ENCODE measurements around the gene SNED1.

The SNED1 gene

DNA sequence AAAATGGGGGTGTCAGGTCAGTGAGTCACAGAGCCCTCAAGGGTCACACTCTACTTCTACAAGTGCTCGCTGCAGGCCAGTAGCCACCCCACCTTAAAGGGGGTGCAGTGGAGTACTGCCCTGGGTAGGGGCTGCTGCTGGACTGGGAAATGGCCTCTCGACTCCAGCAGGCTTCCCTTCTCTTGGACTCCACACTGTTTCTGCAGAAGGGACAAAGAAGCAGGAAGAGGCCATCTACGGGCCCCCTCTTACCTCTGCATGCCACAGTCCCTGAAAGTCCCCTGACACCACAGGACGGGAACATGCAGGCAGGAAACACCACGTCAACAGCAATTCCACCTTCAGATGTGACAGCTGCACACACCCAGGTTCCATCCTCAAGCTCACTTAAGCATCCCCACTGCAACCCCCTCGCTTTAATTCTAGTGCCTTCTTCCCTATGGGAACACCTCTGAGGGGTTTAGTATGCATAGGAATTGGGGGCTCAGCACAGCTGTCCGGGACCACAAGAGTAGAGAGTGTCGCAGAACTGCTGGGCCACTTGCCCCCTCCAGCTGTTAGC is 22.3 kb downstream of the SNED1 start:
- no peak for DNase-seq (ENCODE audit: low read depth in 1 of 2, low spot score in 1 of 2)

DNA sequence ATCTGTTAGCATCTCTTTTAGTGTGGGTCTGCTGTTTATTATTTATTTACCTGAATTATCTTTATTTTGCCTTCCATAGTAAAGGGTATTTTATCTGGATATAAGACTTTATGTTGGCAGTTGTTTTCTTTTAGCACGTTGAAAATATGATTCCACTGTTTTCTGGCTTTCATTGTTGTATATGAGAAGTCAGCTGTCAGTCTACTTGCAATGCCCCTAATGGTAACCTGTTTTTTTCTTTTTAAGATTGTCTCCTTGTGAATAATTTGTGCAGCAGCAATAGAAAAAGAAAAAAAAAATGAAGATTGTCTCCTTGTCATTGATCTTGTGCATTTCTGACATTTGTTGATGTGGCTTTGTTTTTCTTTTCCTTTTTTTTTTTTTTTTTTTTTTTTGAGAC is 27.2 kb downstream of the SNED1 start:
- DNase-seq (ENCODE audit: low read depth in 1 of 2, low spot score in 1 of 2), result no peak

DNA sequence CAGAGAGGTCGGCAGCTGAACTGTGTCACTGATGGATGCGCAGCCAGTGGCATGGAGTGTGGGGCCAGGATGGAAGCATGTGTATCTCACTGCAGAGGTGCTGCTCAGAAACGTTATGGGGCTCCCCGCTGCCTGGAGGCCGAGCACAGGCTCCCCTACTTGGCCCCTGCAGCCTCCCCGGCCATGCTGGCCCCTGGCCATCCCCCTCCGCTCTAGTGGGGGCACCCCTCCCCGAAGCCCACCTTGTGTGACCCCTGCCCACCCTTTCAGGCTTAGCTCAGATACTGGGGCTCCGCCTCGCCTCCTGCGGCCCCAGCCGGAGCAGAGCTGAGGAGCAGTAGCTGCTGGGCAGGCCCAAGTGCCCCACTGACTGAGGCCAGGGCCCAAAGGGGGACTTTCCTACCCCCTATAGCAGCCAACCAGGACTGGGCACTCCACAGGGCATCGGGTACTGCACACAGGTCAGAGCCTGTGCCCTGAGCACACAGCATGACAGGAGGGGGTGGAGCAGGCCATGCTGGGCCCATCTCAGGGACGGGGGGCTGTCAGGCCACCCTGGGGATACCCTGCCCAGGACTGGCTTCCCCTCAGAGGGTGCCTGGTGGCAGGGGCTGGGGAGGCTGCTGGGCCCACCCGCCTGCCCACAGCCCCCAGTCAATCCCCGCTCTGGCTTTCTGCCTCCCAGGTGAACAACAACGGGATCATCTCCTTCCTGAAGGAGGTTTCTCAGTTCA is 31.3 kb downstream of the SNED1 start:
- no peak for DNase-seq (ENCODE audit: low read depth in 1 of 2, low spot score in 1 of 2)

DNA sequence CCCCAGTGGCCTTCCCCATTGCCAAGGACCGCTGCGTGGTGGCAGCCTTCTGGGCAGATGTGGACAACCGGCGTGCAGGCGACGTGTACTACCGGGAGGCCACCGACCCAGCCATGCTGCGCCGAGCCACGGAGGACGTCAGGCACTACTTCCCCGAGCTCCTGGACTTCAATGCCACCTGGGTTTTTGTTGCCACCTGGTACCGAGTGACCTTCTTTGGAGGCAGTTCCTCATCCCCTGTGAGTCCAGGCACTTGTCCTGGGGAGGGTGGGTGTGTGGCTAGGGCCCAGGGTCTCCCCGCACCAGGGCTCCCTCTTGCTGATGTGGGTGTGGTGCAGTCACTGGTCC is 31.9 kb downstream of the SNED1 start:
- no peak for DNase-seq (ENCODE audit: low read depth in 1 of 2, low spot score in 1 of 2)

DNA sequence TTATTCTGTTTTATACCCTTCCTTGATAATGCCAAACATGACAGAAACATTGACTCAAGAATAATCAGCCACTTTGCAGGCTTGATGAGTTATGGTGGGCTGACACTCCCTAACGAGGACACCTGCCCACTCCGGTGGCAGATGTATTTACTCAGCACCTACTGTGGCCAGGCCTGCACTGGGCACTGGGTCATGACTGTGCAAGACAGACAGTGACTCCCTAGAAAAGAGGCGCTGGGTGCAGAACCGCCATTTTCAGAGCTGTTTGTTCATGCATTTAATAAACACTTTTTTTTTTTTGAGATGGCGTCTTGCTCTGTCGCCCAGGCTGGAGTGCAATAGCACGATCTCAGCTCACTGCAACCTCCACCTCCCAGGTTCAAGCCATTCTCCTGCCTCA is 32.5 kb downstream of the SNED1 start:
- no peak for DNase-seq (ENCODE audit: low read depth in 1 of 2, low spot score in 1 of 2)

DNA sequence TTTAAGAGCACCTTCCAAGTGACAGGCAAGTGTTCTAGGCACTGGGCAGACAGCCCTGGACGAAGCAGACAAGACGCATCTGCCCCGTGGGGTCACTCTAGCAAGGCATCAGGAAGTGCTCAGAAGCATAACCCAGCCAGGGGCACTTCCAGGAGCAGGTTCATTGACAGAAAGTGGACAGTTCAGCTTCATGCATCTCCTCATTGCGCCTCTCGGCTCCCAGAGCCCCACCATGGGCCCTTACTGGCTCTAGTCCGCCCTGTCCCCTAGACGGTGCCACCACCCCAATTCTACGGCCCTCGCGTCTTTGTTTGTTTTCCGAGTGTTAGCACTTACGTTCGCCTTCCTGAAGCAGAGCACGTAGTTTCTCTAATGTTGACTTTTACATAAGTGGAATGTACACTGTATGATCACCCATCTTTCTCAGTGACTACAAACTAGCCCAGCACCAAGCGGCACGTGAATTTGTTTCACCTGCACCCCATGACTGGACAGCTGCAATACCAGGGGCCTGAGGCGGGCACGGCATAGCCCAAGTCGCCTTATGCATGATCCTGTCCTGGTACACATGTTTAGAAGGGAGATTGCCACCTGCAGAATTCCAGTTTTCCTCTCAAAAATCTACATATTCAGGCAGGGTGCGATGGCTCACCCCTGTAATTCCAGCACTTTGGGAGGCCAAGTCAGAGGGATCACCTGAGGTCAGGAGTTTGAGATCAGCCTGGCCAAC is 33.2 kb downstream of the SNED1 start:
- DNase-seq (ENCODE audit: low read depth in 1 of 2, low spot score in 1 of 2), result no peak

DNA sequence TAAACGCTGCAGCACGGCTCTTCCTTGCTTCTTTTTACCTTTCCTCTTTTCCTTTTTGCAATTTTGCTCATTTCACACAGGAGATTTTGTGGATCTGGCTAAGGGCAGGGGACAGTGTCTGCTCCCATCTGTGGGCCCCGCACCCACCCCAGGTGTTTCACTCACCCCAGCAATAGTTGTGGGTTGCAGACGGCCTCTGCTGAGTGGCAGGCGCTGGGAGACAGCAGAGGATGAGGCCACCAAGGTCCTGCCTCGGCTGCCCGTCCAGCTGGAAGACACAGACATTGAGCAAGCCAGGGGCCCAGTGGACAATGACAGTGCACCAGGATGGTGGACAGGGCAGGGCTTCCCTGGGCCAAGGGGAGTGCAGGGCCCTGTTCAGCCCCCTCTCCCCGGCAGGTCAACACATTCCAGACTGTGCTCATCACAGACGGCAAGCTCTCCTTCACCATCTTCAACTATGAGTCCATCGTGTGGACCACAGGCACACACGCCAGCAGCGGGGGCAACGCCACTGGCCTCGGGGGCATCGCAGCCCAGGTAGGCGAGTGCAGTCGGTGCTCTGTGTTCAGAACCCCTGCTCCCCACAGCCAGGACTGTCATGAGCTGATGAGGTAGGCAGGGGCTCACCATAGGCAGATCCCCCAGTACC is 35.0 kb downstream of the SNED1 start:
- no peak for DNase-seq (ENCODE audit: low read depth in 1 of 2, low spot score in 1 of 2)

DNA sequence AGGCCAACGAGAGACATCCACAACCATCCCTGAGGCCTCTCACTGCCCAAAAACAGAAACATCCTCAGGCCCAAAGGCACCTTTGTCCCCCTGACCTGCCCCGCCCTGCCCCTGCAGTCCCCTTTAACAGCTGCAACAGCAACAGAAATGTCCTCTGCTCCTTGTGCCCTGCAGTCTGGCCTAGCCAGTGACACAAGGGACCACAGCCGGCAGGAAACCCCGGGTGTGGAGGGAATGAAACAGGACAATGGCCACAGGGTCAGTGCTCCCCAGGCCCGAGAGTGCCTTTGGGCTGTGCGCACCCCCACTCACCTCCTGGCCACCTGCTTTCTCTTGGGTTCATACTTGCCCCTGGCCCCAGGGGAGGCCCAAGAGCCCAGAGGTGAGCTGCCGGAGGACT is 35.6 kb downstream of the SNED1 start:
- DNase-seq (ENCODE audit: low read depth in 1 of 2, low spot score in 1 of 2), result no peak

DNA sequence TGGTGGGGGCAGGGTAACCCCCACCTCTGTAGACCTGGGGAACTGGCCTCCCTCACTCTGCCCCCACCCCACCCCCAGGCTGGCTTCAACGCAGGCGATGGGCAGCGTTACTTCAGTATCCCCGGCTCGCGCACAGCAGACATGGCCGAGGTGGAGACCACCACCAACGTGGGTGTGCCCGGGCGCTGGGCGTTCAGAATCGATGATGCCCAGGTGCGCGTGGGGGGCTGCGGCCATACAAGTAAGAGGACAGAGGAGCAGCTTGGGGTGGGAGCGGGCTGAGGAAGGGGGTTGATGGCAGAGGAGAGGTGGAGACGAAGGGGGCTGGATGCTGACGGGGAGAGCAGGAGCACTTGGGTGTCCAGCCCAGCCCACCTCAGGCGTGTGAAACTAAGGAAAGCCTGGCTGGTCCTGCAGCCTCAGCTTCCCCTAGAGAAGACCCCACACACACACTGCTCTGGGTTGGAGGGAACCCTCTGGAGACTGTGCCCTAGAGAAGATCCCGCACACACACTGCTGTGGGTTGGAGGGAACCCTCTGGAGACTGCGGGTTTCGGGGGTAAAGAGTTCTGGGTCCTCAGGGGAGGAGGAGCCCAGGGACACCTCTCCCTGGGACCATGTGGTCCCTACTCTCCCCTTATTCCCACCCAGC is 36.2 kb downstream of the SNED1 start:
- no peak for DNase-seq (ENCODE audit: low read depth in 1 of 2, low spot score in 1 of 2)

DNA sequence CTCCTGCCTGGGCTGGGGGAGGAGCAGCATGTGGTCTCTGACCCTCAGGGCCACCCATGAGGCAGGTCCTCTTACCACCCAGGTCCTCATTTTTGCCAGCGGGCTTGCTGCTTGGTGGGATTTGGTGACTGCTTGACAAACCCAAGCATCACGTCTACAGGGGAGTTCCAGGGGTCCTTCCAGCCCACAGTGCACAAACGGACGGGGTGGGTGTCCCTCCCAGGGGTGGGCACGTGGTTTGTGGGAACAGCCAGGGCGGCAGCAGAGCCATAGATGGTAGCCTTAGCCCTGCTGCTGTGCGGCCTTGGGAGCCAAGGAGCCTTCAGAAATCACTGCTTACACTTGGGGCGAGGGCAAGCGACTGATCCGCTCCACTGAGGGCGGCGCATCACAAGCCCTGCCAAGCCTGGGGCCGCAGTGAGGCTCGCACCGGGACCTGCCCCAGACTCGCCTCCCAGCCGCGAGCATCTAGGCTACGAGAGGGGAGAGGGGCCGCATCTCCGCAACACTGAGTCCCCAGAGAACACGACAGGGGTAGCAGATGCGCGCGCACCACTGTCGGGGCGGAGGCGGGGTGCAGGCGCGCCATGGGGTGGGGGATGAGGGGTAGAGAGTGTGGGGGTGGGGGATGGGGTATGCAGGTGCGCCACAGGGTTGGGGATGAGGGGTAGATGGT is 36.9 kb downstream of the SNED1 start:
- DNase-seq (ENCODE audit: low read depth in 1 of 2, low spot score in 1 of 2), result peak in 1 of 2 donors; percentile 46

DNA sequence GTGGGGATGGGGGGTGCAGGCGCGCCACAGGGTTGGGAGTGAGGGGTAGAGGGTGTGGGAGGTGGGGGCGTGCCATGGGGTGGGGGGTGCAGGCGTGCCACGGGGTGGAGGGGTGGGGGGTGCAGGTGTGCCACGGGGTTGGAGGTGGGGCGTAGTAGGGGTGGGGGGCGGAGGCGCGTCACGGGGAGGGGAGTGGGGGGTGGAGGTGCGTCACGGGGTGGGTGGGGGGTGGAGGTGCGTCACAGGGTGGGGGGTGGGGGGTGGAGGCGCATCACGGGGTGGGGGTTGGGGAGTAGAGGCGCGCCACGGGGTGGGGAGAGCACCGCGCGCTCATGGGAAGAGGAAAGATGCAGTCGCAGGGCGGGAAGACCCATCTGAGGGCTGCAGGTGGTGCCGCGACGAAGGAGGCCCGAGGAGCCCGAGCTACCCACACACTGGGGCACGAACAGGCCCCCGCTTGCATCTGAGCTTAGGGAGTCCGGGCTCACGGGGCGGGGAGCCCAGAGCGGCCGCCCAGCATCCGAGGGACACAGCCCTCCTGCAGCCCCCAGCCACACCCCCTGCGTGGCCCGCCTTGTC is 37.5 kb downstream of the SNED1 start:
- no peak for DNase-seq (ENCODE audit: low read depth in 1 of 2, low spot score in 1 of 2)

DNA sequence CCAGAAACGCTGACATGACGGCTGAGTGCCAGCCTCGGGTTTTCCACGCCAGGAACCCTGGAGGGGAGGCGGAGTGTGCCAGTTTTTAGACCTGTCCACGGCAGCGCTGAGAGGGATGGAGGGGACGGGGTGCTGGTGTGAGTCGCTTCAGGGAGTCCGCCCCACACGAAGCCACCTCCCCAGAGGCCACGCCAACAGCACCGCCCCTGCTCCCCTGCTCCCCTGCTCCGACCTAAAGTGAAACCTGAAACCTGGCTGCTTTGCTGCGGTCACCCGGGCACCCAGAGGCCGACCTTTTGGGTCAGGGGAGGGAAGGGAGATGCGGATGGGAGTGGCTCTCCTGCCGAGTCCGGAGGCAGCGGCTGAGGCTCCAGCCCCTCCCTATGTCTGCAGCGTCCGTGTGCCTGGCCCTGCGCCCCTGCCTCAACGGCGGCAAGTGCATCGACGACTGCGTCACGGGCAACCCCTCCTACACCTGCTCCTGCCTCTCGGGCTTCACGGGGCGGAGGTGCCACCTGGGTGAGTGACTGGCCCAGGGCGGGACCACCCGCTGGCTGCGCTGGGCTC is 38.1 kb downstream of the SNED1 start:
- peak in 1 of 2 donors; percentile 42 for DNase-seq (ENCODE audit: low read depth in 1 of 2, low spot score in 1 of 2)

DNA sequence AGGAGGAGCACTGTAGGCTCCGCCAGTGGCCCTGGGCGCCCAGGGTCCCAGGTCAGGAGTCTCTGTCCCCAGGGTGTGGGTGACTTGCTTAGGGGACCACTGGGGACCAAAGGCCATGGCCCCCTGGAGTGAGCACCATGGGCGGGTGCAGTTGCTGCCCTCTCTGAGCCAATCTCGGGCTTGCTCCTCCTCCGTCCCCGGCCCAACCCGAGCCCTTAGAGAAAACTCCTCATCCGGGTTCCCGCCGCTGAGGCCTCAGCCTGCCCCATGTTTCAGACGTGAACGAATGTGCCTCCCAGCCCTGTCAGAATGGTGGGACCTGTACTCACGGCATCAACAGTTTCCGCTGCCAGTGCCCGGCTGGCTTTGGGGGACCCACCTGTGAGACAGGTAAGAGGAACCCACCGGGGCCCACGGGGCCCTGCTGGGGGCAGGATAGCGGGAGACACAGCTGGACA is 38.6 kb downstream of the SNED1 start:
- no peak for DNase-seq (ENCODE audit: low read depth in 1 of 2, low spot score in 1 of 2)

DNA sequence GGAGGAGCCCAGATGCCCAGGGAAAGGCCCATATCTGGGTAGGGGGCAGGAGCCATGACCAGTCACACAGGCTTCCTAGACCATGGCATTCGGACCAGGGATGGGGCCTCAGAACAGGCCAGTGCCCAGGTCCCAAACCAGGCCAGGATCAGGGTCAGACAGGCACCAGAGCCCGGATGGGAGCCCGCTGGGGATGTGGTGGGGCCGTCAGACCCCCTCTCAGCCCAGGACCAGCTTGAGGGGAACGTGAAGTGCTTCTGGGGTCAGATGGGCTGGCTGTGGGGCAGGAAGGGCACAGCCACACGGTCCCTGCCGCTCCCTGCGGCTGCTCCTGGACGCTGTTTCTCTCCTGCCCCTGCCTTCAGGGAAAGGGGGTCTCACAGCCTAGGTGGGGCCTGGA is 39.1 kb downstream of the SNED1 start:
- no peak for DNase-seq (ENCODE audit: low read depth in 1 of 2, low spot score in 1 of 2)

DNA sequence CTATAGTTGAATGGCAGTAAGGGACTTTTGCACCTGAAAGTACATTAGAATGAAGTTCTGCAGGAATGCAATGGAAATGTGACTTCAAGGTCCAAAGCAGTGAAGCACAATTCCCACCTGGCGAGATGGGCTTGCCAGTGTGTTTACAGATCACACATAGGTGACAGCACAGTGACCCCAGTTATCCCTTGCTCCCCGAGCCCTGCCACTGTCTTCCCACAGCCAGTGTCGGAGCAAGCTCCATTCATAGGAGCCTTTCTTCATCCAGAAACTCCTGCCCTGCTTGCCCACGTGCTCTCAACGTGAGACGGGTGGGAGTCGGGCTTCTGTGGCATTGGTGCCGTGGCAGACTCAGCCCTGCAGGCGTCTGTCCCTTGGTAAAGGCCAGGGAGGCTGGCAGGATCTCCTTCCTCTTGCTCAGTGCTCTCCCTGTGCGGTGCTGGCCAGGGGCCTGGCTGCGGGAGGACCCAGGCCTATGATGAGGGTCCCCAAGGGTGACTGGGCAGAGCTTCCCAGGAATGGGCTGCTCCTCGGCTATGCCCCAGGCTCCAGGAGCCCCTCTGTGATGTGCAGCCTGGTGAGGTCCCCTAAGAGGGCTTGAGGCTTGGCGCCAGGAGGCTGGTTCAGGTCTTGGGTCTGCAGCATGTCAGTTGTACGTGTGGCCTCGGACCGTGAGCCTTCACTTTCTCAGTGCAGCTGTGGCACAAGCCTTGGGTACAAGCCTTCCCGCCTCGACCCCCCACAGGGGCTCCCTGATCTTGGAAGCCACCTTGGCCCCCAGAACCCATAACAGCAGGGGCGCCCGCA is 40.2 kb downstream of the SNED1 start:
- DNase-seq (ENCODE audit: low read depth in 1 of 2, low spot score in 1 of 2), result no peak

DNA sequence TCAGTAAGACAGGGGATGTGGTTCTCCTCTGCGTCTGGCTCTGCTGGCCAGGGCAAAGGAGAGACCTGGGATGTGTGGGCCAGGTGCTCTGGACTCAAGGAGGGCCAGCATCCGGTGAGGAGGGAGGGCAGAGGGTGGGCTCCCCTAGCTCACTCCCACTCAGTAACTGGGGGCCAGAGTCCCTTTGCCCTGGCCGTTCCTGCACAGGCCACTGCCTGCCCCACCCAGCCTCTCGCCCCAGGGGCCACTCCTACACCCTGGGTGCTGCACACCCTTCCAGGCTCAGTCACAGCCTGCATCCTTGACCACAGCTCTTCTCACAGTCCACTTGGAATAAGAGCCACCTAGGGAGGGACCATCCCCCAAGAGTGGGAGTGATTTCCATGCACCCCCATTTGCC is 41.0 kb downstream of the SNED1 start:
- no peak for DNase-seq (ENCODE audit: low read depth in 1 of 2, low spot score in 1 of 2)

DNA sequence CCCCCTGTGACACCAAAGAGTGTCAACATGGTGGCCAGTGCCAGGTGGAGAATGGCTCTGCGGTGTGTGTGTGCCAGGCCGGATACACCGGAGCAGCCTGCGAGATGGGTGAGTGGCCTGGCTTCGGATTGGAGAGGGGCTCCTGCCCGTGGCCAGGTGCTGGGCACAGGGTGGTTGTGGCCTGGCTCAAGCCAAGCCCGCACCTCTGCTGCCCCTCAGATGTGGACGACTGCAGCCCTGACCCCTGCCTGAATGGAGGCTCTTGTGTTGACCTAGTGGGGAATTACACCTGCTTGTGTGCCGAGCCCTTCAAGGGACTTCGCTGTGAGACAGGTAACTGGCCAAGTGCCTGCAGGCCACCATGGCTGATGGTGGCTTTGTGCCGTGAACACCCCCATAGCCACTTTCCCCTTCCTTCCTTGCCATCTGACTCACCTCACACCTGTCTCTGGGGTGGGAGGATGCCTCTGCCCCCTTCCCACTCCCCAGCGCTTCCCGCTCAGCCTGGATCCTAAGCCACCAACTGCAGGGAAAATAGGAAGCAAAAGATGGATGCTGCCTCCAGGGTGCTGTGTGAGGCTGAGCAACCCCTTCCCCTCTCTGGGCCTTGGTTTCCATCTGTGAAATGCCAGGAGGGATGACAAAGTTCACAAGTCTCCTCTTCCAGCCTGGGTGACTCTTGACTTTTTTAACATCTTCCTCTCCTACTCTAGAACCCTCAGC is 41.8 kb downstream of the SNED1 start:
- DNase-seq (ENCODE audit: low read depth in 1 of 2, low spot score in 1 of 2), result no peak

DNA sequence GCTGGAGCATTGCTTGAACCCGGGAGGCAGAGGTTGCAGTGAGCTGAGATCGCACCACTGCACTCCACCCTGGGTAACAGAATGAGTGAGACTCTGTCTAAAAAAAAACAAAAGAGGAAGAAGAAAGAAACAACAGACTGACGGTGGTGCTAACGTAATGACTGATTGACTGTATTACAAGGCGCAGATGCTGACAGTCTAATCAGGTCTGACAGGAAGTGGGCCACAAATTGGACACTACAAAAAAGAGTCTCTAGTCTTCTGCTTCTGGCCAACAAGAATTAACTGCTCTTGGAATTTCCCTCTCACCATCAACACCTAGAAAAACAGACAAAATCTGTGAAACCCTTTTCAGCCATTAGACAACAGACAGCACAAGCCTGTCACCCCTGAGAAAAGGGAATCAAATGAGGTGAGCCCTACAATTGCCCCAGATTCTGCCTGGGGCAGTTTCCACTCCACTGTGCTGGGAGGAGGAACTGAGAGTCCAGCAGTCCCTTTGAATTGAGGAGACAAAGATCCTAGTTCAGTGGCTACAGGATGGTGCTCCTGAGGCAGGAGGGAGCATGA is 43.3 kb downstream of the SNED1 start:
- no peak for DNase-seq (ENCODE audit: low read depth in 1 of 2, low spot score in 1 of 2)

All from activated T-helper 1 cell treated with anti-CD3 and anti-CD28 coated beads, Interleukin-2, amount 50 U/mL, for 16 hours (primary cell).